Astrocyte (in vitro differentiated cells and primary cell): ENCODE measurements around the gene GNAQ.

ENCODE experiments used
- CTCF ChIP-seq: IDR thresholded peaks from 2 replicates; pipeline ENCODE4 v1.5.1; 2011; ENCODE audit warnings: low read depth, mild to moderate bottlenecking, inconsistent platforms, low read length, moderate library complexity; ENCODE audit not compliant: insufficient read depth
- EZH2 ChIP-seq: IDR thresholded peaks from 2 replicates; pipeline ENCODE4 v1.6.1; 2012; ENCODE audit warnings: mild to moderate bottlenecking, low read length, inconsistent platforms; ENCODE audit not compliant: insufficient read depth

- TF ChIP-seq CTCF (no peak), EZH2 (no peak)
These were observed 149.3 kb downstream of the GNAQ start for GRCh38 chr9:77882294-77882693.
